SU-DHL-6 (cell line): ENCODE results near the gene HSPA2.
A peak's percentile ranks its signal among the peaks of the same experiment; 100 is the strongest.

Experiments used
- H2AFZ ChIP-seq: fragments of 200-600 bp; sonication (generic); 2 replicates; pipeline ENCODE4 v1.6.1; 2014; ENCODE audit warnings: low read depth, mild to moderate bottlenecking, moderate library complexity, mixed read lengths, antibody characterized with exemption, low read length; ENCODE audit not compliant: severe bottlenecking
- H3F3A ChIP-seq: fragments of 200-600 bp; shearing (Covaris generic); 2 replicates; pipeline ENCODE4 v1.6.0; 2016; ENCODE audit warnings: antibody characterized with exemption, mild to moderate bottlenecking; ENCODE audit not compliant: insufficient read depth
- H3K27ac ChIP-seq: fragments of 200-600 bp; sonication (generic); 2 replicates; pipeline ENCODE4 v1.5.1; 2016; ENCODE audit warnings: low read depth, mild to moderate bottlenecking, low read length, moderate library complexity, mixed read lengths
- H3K27me3 ChIP-seq: fragments of 200-600 bp; sonication (generic), shearing (Covaris generic); 2 replicates; pipeline ENCODE4 v1.6.0; 2014; ENCODE audit warnings: mild to moderate bottlenecking, low read length
- H3K36me3 ChIP-seq: fragments of 200-600 bp; sonication (generic); 2 replicates; pipeline ENCODE4 v1.6.1; 2014; ENCODE audit warnings: mild to moderate bottlenecking, low read length, mixed read lengths
- H3K4me2 ChIP-seq: fragments of 300-600, 200-600 bp; shearing (Covaris generic), sonication (generic); 2 replicates; pipeline ENCODE4 v1.6.0; 2014; ENCODE audit warnings: low read length, low read depth, mild to moderate bottlenecking; ENCODE audit not compliant: poor library complexity, severe bottlenecking
- H3K4me3 ChIP-seq: fragments of 200-600 bp; sonication (generic); 2 replicates; pipeline ENCODE4 v1.5.1; 2014; ENCODE audit warnings: antibody characterized with exemption, low read length, mild to moderate bottlenecking, mixed read lengths; ENCODE audit not compliant: insufficient read depth, poor library complexity, severe bottlenecking
- H3K79me2 ChIP-seq: fragments of 200-600 bp; sonication (generic); 2 replicates; pipeline ENCODE4 v1.6.1; 2014; ENCODE audit warnings: mild to moderate bottlenecking, low read length, moderate library complexity; ENCODE audit not compliant: insufficient read depth
- H3K9ac ChIP-seq: fragments of 200-600 bp; sonication (generic); 2 replicates; pipeline ENCODE4 v1.7.0; 2014; ENCODE audit warnings: mild to moderate bottlenecking, low read length
- H3K9me2 ChIP-seq: fragments of 200-600 bp; sonication (generic); replicated peaks from 2 replicates; pipeline ENCODE4 v1.6.1; 2014; ENCODE audit warnings: low read length; ENCODE audit not compliant: insufficient read depth
- H3K9me3 ChIP-seq: fragments of 200-600 bp; sonication (generic); 2 replicates; pipeline ENCODE4 v1.6.1; 2014; ENCODE audit warnings: low read length, mixed read lengths; ENCODE audit not compliant: insufficient read depth
- H4K20me1 ChIP-seq: fragments of 200-600 bp; sonication (generic); 2 replicates; pipeline ENCODE4 v1.6.1; 2014; ENCODE audit warnings: low read depth, mild to moderate bottlenecking, antibody characterized with exemption, low read length, moderate library complexity, mixed read lengths
- CTCF ChIP-seq: fragments of 200-600 bp; sonication (generic); IDR thresholded peaks from one replicate; pipeline ENCODE4 v1.5.1; 2017; ENCODE audit warnings: antibody characterized with exemption, mild to moderate bottlenecking, low read length, moderate library complexity; ENCODE audit not compliant: insufficient read depth, poor library complexity, severe bottlenecking
- EZH2phosphoT487 ChIP-seq: fragments of 200-600 bp; sonication (generic), shearing (Covaris generic); conservative IDR thresholded peaks from 2 replicates; pipeline ENCODE4 v1.6.1; 2018; ENCODE audit warnings: mild to moderate bottlenecking, antibody characterized with exemption, low read length, moderate library complexity, mixed read lengths

HSPA2 gene

GRCh38 chr14:64540208-64541202, at the start of gene HSPA2:
Gene HSPA2 (plus strand): TSS chr14:64540741. CDS start chr14:64540850, 109 bp downstream.
- H3K27ac ChIP-seq = 0 out of 2 replicates have a peak within 1 kb of the TSS, but pooled peaks have one; percentile 30
- no peaks in the 10 kb centered on the region for H3K9me2 ChIP-seq
- H3K79me2 ChIP-seq = no peaks in the 10 kb centered on the region
- H3K9me3 ChIP-seq = no peaks in the 10 kb centered on the region
- H3K4me3 ChIP-seq = peak within 1 kb of the TSS; percentile 96
- no peaks in the 10 kb centered on the region for H4K20me1 ChIP-seq
- peaks cover 23% of the 10 kb centered on the region for H3F3A ChIP-seq
- peak; percentile 47 for TF ChIP-seq CTCF
- TF ChIP-seq EZH2phosphoT487 = no peak
- no peaks in the 10 kb centered on the region for H3K27me3 ChIP-seq
- H2AFZ ChIP-seq = peak within 1 kb of the TSS; percentile 100
- H3K4me2 ChIP-seq = peak within 1 kb of the TSS; percentile 95
- H3K9ac ChIP-seq = peak within 1 kb of the TSS; percentile 75
- H3K36me3 ChIP-seq = no peaks in the 10 kb centered on the region

GRCh38 chr14:64491637-64492036, 48.9 kb upstream of the HSPA2 start:
- Histone ChIP-seq H2AFZ (no peak overlapping the region), H3K4me3 (no peak overlapping the region), H3K27ac (no peak overlapping the region), H4K20me1 (no peaks in the 10 kb centered on the region), H3K9me3 (no peaks in the 10 kb centered on the region), H3K9me2 (no peaks in the 10 kb centered on the region), H3K79me2 (peaks cover 70% of the 10 kb centered on the region), H3K9ac (no peak overlapping the region), H3K4me2 (no peak overlapping the region), H3F3A (no peaks in the 10 kb centered on the region; the same call in 1 of the 2 replicates), H3K27me3 (no peaks in the 10 kb centered on the region), H3K36me3 (peaks cover 37% of the 10 kb centered on the region; the same call in 1 of the 2 replicates)
- TF ChIP-seq EZH2phosphoT487 = no peak
- no peak for TF ChIP-seq CTCF

GRCh38 chr14:64493455-64493854, 47.1 kb upstream of the HSPA2 start:
- no peak overlapping the region for H2AFZ ChIP-seq
- H3K9ac ChIP-seq = no peak overlapping the region
- H4K20me1 ChIP-seq = 0 out of 2 replicates have a peak, but pooled peaks cover 5% of the 10 kb centered on the region
- H3F3A ChIP-seq = peaks cover 12% of the 10 kb centered on the region; the same call in 1 of the 2 replicates
- no peaks in the 10 kb centered on the region for H3K9me2 ChIP-seq
- H3K79me2 ChIP-seq = peaks cover 78% of the 10 kb centered on the region
- no peaks in the 10 kb centered on the region for H3K9me3 ChIP-seq
- peaks cover 35% of the 10 kb centered on the region for H3K36me3 ChIP-seq
- H3K4me2 ChIP-seq = no peak overlapping the region
- no peak overlapping the region for H3K4me3 ChIP-seq
- no peak overlapping the region for H3K27ac ChIP-seq
- H3K27me3 ChIP-seq = no peaks in the 10 kb centered on the region
- TF ChIP-seq EZH2phosphoT487 (no peak), CTCF (no peak)
